Stimulated activated CD8-positive, alpha-beta memory T cell treated with anti-CD3 and anti-CD28 coated beads, Interleukin-15, amount 100 ng/mL, for 24 hours (primary cell): ENCODE data around the gene GLT8D1.

Source experiments
- DNase-seq: peaks from one replicate; pipeline ENCODE4 v3.0.0-alpha.2; 2020; ENCODE audit warnings: low read depth

Gene GLT8D1

GRCh38 chr3:52712291-52713212 is 7.0 kb upstream of the GLT8D1 start:
- no peak for DNase-seq

GRCh38 chr3:52710512-52710911 is 4.9 kb upstream of the GLT8D1 start:
- DNase-seq, result no peak

- DNase-seq, result no peak
Measured at GRCh38 chr3:52707585-52707984, 2.0 kb upstream of the GLT8D1 start.

GRCh38 chr3:52705438-52705687 is 228 bp downstream of the GLT8D1 start:
- DNase-seq, result no peak

- DNase-seq, result no peak
Measured at GRCh38 chr3:52704611-52705437, 767 bp downstream of the GLT8D1 start.

- no peak for DNase-seq
Measured at GRCh38 chr3:52703341-52703740, 2.2 kb downstream of the GLT8D1 start.

- no peak for DNase-seq
Measured at GRCh38 chr3:52697632-52697965, 8.0 kb downstream of the GLT8D1 start.

GRCh38 chr3:52696830-52697631 is 8.6 kb downstream of the GLT8D1 start:
- DNase-seq, result no peak

- no peak for DNase-seq
Measured at GRCh38 chr3:52695798-52696671, 9.6 kb downstream of the GLT8D1 start.

- no peak for DNase-seq
Measured at GRCh38 chr3:52694528-52695189, 10.9 kb downstream of the GLT8D1 start.

GRCh38 chr3:52693071-52693470 is 12.5 kb downstream of the GLT8D1 start:
- DNase-seq, result no peak

GRCh38 chr3:52690560-52690959 is 15.0 kb downstream of the GLT8D1 start:
- DNase-seq, result no peak

- DNase-seq, result no peak
Measured at GRCh38 chr3:52689151-52689550, 16.4 kb downstream of the GLT8D1 start.

- no peak for DNase-seq
Measured at GRCh38 chr3:52688266-52688665, 17.3 kb downstream of the GLT8D1 start.

- DNase-seq, result peak; percentile 79
Measured at GRCh38 chr3:52685709-52686691, 19.6 kb downstream of the GLT8D1 start, which contains the start of the genes GNL3 and PBRM1. Gene GNL3, plus strand, starts transcription at chr3:52686032. Its CDS starts 61 bp downstream, at chr3:52686093. Gene PBRM1, minus strand, starts transcription at chr3:52685913.

GRCh38 chr3:52685285-52685708 is 20.3 kb downstream of the GLT8D1 start:
- DNase-seq, result peak; percentile 58

- DNase-seq, result no peak
Measured at GRCh38 chr3:52684184-52684583, 21.4 kb downstream of the GLT8D1 start.

GRCh38 chr3:52683611-52684010 is 22.0 kb downstream of the GLT8D1 start:
- no peak for DNase-seq

- no peak for DNase-seq
Measured at GRCh38 chr3:52682016-52682415, 23.6 kb downstream of the GLT8D1 start.

GRCh38 chr3:52681596-52681995 is 24.0 kb downstream of the GLT8D1 start:
- no peak for DNase-seq
